ENCODE data around the gene SMYD4.
"Not testable (repeated sequence)": the region's sequence is repeated elsewhere in the genome, so short reads cannot be mapped to it uniquely, and the experiment has no call there.

SMYD4 gene

DNA sequence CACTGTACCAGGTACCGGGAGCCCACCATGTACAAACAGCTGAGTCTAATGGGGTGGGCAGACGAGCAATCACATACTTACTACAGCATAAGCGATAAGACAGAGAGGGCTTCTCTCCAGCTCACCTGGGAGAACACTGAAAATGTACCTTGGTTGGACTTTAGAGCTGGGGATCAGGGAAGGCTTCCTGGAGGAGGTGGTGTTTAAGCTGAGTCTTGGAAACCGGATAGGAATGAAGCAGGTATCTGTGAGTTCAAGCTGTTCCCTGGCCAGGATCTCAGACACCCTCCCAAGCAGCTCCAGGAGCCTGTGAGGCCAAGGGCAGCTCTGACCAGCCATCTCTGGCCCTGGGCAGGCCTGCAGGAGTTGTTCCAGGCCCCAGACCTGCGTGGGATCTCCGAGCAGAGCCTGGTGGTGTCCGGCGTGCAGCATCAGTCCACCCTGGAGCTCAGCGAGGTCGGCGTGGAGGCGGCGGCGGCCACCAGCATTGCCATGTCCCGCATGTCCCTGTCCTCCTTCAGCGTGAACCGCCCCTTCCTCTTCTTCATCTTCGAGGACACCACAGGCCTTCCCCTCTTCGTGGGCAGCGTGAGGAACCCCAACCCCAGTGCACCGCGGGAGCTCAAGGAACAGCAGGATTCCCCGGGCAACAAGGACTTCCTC, 75.8 kb downstream of the SMYD4 start:
- DNase-seq = no peak

DNA sequence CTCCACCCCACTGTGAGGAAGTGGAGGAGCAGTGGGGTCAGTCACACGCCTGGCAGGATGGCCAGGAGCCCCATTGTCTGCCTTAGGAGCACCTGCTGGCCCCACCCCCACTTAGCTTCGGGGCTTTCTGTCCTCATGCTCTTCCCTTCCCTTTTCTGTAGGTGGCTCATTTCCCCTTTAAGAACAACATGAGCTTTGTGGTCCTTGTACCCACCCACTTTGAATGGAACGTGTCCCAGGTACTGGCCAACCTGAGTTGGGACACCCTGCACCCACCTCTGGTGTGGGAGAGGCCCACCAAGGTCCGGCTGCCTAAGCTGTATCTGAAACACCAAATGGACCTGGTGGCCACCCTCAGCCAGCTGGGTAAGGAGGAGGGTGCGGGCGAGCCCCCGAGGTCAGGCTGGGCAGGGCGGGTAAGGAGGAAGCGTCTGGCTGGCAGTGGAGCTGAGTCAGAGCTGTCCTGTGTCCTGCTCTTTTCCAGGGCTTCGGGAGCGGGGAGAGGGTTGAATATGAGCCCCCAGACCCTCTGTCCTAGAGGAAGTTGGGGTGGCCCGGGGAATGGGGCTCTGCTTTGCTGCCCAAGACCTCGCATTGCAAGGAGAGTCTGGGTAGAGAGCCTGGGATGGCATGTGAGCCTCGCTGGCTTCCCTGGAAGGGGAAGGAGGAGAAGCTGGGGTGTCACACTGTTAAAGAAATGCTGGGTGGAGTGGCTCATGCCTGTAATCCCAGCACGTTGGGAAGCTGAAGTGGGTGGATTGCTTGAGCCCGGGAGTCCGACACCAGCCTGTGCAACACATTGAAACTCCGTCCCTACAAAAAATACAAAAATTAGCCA, 77.1 kb downstream of the SMYD4 start:
- no peak for DNase-seq

- DNase-seq = no peak
Measured at GRCh38 chr17:1750628-1751027, 79.1 kb downstream of the SMYD4 start.

DNA sequence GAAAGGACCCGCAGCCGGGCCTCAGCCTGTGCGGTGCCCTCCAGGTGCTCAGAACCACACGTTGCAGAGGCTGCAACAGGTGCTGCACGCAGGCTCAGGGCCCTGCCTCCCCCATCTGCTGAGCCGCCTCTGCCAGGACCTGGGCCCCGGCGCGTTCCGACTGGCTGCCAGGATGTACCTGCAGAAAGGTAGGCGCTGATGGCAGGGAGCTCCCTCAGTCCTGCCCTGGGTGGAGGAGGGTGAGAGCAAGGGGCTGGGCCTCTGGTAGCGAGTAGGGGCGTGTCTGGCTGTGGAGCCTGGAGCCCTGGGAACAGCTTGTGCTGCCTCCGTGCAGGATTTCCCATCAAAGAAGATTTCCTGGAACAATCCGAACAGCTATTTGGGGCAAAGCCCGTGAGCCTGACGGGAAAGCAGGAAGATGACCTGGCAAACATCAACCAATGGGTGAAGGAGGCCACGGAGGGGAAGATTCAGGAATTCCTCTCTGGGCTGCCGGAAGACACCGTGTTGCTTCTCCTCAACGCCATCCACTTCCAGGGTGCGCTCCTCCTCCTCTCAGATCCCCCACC, 82.6 kb downstream of the SMYD4 start:
- DNase-seq = no peak

- DNase-seq = no peak
Measured at GRCh38 chr17:1745513-1746020, 84.1 kb downstream of the SMYD4 start.

GRCh38 chr17:1744551-1745512, 84.9 kb downstream of the SMYD4 start:
- no peak for DNase-seq

DNA sequence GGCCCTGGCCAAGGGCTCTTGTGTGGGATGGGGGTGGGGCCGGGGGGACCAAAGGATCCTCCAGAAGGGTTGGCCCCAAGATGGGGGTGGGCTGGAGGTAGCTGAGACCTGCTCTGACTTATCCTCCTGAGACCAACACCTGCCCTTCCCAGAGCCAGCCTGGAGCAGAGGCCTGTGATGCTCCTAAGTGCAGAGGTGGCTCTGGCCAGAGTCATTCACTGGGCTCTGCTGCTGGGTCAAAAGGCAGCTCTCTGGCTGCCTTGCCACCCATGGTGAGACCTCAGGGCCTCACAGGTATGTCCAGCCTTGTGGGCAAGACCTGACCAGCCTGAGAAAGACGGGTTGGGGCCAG, 86.6 kb downstream of the SMYD4 start:
- no peak for DNase-seq

DNA sequence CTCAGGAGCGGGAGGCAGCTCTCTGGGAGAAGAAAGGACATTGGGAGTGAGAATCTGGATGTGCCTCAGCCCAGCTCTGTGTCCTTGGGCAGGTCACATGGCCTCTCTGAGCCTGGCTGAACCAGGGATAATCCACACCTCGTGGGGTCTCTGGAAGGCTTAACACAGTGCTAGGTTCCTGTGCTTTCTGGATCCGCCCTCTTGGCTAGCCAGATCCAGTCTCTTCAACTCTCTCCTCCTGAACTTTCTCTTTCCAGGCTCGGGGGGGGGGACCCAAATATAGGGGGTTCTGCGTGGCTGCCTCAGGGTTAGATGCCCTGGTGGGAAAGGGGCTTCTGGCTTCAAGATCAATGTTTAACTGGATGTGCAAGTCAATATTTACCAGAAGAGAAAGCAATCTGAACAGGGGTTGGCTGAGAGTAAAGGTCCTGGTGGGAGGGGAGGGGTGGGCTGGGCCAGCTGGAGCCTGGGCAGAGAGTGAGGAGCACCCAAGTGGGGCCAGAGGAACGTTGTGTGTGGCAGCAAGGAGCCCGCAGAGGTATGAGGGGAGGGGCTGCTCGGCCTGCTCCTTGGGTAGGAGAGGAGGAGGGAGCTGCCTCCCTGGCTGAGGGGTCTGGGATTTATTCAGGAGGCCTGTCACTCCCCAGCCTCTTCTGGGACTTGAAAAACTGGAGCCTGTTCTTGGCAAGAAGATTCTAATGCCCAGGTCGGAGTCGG, 87.2 kb downstream of the SMYD4 start, which contains the start of gene SERPINF2:
Gene SERPINF2, plus strand, starts transcription at position 501 of the 717 bp plus-strand sequence. CDS start 2,125 bp downstream, outside the sequence.
- DNase-seq = no peak

- not testable (repeated sequence) for DNase-seq
Measured at GRCh38 chr17:1741899-1742298, 87.8 kb downstream of the SMYD4 start.

- DNase-seq = no peak
Measured at GRCh38 chr17:1737531-1738291, 92.0 kb downstream of the SMYD4 start.

GRCh38 chr17:1736348-1737281, 93.1 kb downstream of the SMYD4 start:
- peak; percentile 56 for DNase-seq

DNA sequence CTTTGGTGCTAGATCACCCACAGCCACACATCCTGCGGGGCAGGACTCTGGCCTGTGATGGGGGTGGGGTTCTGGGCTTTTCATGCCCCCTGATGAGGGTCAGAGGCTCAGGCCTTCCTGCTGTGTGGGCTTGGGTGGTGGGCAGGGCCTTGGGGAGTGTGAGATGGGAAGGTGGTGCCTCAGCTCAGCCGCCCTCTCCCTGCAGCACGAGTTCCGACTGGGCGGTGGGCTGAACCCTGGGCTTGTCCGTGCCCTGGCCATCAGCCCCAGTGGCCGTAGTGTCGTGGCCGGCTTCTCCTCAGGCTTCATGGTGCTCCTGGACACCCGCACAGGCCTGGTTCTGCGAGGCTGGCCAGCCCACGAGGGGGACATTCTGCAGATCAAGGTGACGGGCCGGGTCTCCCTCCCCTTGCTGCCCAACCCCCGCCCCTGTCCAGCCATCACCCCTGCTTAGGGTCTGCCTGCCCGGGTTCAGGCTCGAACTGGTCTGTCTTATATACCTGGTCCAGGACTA, 93.8 kb downstream of the SMYD4 start:
- DNase-seq = no peak

- DNase-seq = no peak
Measured at GRCh38 chr17:1735418-1735817, 94.3 kb downstream of the SMYD4 start.

DNA sequence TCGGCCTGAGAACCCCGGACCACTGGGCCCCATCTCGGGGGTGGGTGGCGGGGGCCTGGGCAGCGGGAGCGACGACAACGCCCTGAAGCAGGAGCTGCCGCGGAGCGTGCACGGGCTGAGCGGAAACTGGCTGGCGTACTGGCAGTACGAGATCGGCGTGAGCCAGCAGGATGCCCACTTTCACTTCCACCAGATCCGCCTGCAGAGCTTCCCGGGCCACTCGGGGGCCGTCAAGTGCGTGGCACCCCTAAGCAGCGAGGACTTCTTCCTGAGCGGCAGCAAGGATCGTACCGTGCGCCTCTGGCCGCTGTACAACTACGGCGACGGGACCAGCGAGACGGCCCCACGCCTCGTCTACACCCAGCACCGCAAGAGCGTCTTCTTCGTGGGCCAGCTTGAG, 95.9 kb downstream of the SMYD4 start:
- DNase-seq = no peak

DNA sequence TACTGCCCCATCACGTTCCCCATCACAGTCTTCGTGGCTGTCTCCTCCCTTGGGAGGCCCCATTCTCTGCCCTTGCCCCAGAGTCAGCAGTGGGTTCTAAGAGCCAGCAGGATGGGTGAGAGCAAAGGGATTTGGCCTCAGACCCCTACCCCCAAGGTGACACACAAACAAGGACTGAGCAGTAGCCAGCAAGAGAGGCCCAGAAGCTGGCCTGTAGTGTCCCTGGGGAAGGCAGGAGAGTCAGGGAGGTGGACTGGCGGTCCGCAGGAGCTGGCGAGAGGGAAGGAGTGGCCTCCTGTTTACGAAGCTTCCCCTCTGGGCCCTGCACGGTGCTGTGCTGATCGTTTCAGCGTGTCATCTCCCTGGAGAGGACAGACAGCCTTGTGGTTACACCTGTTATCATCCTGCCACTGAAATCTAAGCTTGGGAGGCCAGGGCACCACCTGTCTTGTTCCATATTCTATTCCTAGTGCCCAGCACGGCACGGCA, 96.8 kb downstream of the SMYD4 start:
- DNase-seq = no peak

DNA sequence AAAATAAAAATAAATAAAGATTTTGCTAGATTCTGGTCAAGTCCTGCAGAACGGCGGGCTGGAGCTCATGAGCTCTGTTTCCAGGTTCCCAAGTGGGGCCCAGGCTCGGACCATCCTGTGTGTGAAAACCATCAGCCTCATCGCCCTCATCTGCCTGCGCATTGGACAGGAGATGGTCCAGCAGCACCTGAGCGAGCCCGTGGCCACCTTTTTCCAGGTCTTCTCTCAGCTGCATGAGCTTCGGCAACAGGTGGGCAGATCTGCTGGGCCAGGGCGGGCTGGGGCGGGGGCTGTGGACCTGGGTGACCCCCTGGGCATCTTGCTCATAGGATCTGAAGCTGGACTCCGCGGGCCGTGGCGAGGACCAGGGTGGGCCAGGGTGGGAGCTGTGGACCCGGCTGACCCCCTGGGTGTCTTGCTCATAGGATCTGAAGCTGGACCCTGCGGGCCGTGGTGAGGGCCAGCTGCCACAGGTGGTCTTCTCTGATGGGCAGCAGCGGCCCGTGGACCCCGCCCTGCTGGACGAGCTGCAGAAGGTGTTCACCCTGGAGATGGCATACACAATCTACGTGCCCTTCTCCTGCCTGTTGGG, 97.4 kb downstream of the SMYD4 start:
- no peak for DNase-seq

GRCh38 chr17:1731194-1731506, 98.6 kb downstream of the SMYD4 start:
- no peak for DNase-seq

DNA sequence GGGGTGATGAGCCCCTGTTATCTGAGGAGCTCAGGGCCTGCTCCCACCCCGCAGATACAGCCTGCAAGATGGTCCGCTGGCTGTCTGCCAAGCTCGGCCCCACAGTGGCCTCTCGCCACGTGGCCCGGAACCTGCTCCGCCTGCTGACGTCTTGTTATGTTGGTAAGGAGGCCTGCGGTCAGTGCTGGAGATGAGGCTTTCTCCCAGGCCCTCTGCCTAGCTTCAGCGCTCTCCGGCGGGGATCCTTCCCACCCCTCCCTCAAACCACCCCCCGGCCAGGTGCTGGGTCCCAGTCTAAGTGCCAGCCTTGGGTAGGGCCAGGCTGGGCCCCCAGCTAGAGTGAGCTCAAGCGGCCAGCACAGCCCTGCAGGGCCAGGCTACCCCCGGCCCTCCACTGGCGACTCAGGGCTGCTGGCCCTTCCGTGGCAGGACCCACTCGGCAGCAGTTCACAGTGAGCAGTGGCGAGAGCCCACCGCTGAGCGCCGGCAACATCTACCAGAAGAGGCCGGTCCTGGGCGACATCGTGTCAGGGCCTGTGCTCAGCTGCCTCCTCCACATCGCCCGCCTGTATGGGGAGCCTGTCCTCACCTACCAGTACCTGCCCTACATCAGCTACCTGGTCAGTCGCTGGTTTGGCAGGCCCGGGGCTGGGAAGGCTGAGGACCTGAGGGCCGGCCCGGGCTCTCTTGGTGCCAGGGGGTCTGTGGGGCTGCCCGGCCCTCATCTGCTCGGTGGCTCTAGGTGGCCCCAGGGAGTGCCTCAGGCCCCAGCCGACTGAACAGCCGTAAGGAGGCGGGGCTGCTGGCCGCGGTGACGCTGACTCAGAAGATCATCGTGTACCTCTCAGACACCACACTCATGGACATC, 99.1 kb downstream of the SMYD4 start:
- no peak for DNase-seq

Measured in activated naive CD4-positive, alpha-beta T cell treated with anti-CD3 and anti-CD28 coated beads, Interleukin-2, amount 50 U/mL, for 16 hours (primary cell).